Measurements from ENCODE around the gene NHS. TPM values are rescaled to one million over a fixed set of nuclear protein-coding genes. Genes with fewer than 3 reads are reported as not detected.

The NHS gene
- total and polyA plus RNA-seq, 5 donors = 0.61 to 1.7 (median 1.6) TPM

DNA sequence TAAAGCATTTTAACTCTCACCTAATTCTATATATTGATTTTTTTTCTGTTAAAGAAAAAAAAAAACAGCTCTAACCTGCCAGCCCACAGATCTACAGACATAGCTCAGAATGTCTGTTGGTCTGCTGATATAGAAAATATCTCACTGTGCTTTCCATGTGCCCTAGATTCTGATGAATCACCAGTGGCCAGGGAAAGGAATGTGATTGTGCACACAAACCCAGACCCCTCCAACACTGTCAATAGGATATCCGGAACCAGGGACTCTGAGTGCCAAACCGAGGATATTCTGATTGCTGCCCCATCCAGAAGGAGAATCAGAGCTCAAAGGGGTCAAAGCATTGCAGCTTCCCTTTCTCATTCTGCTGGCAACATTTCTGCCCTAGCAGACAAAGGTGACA is 350.2 kb downstream of the NHS start:
- intact Hi-C loops (cut with DNase I) = no loop called here
- Histone ChIP-seq H3K9me3 (ENCODE audit: control insufficient read depth, low read length) (no peaks in the 10 kb centered on the region), H3K4me3 (ENCODE audit: low read length) (no peak overlapping the region), H3K27ac (ENCODE audit: low read length) (no peak overlapping the region), H3K27me3 (ENCODE audit: control insufficient read depth, insufficient read depth) (no peaks in the 10 kb centered on the region), H3K4me1 (ENCODE audit: control insufficient read depth, insufficient read depth, low read length) (no peaks in the 10 kb centered on the region)
- 60% methylated on average over 2 of the region's 2 CpGs for WGBS
- ATAC-seq = no peak
- DNase-seq = no peak

GRCh38 chrX:17732138-17732783 is 357.3 kb downstream of the NHS start:
- intact Hi-C loops (cut with DNase I) = no loop called here
- Histone ChIP-seq H3K27ac (ENCODE audit: low read length) (no peak overlapping the region), H3K4me3 (ENCODE audit: low read length) (no peak overlapping the region), H3K27me3 (ENCODE audit: control insufficient read depth, insufficient read depth) (no peaks in the 10 kb centered on the region), H3K9me3 (ENCODE audit: control insufficient read depth, low read length) (no peaks in the 10 kb centered on the region), H3K4me1 (ENCODE audit: control insufficient read depth, insufficient read depth, low read length) (no peaks in the 10 kb centered on the region)
- 83% methylated on average over 16 of the region's 16 CpGs for WGBS
- DNase-seq (no peak), ATAC-seq (no peak)

GRCh38 chrX:17735406-17735805 is 360.4 kb downstream of the NHS start:
- no peak for DNase-seq
- no peaks in the 10 kb centered on the region for H3K27me3 ChIP-seq (ENCODE audit: control insufficient read depth, insufficient read depth)
- no peak overlapping the region for H3K27ac ChIP-seq (ENCODE audit: low read length)
- no peak overlapping the region for H3K4me3 ChIP-seq (ENCODE audit: low read length)
- whole genome bisulfite sequencing = 45% methylated on average over 5 of the region's 5 CpGs
- no peaks in the 10 kb centered on the region for H3K4me1 ChIP-seq (ENCODE audit: control insufficient read depth, insufficient read depth, low read length)
- no peak for ATAC-seq
- intact Hi-C loops (cut with DNase I) = no loop called here
- H3K9me3 ChIP-seq (ENCODE audit: control insufficient read depth, low read length) = no peaks in the 10 kb centered on the region

GRCh38 chrX:17736478-17736855 is 361.5 kb downstream of the NHS start:
- Histone ChIP-seq H3K27ac (ENCODE audit: low read length) (peak overlapping the region; percentile 85), H3K9me3 (ENCODE audit: control insufficient read depth, low read length) (no peaks in the 10 kb centered on the region), H3K4me3 (ENCODE audit: low read length) (peak overlapping the region; percentile 58), H3K4me1 (ENCODE audit: control insufficient read depth, insufficient read depth, low read length) (no peaks in the 10 kb centered on the region), H3K27me3 (ENCODE audit: control insufficient read depth, insufficient read depth) (no peaks in the 10 kb centered on the region)
- DNase-seq (no peak), ATAC-seq (no peak)
- WGBS = 60% methylated on average over 5 of the region's 5 CpGs
- intact Hi-C loops (cut with DNase I) = no loop called here

GRCh38 chrX:17736856-17737709 is 362.1 kb downstream of the NHS start, which contains the start of gene SCML1:
SCML1 (plus strand) TSS chrX:17737493; CDS start chrX:17744187, 6,694 bp downstream.
- ATAC-seq (peak; percentile 98 to 99), DNase-seq (peak; percentile 97 to 99 (median 99))
- Histone ChIP-seq H3K9me3 (ENCODE audit: control insufficient read depth, low read length) (no peaks in the 10 kb centered on the region), H3K27ac (ENCODE audit: low read length) (peak within 1 kb of the TSS; percentile 89), H3K27me3 (ENCODE audit: control insufficient read depth, insufficient read depth) (no peaks in the 10 kb centered on the region), H3K4me3 (ENCODE audit: low read length) (peak within 1 kb of the TSS; percentile 87), H3K4me1 (ENCODE audit: control insufficient read depth, insufficient read depth, low read length) (no peaks in the 10 kb centered on the region)
- intact Hi-C loops (cut with DNase I) = no loop called here
- under 1% methylated on average over 58 of the region's 67 CpGs for WGBS

DNA sequence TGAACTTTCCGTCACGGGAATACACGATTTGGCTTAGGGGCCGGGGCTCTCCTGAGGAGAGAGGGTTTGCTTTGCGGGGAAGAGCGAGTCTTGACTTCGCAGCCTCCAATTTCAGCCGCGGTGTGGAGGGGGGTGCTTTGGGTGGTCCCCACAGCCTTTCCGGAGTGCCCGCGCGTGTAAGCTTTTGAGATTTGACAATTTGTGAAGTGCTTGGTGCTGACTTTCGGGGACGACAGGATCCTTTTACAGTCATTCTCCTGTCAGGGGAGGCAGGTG is 362.6 kb downstream of the NHS start:
- no peak for DNase-seq
- WGBS = under 1% methylated on average over 15 of the region's 15 CpGs
- H3K9me3 ChIP-seq (ENCODE audit: control insufficient read depth, low read length) = no peaks in the 10 kb centered on the region
- no peaks in the 10 kb centered on the region for H3K4me1 ChIP-seq (ENCODE audit: control insufficient read depth, insufficient read depth, low read length)
- H3K27me3 ChIP-seq (ENCODE audit: control insufficient read depth, insufficient read depth) = no peaks in the 10 kb centered on the region
- H3K27ac ChIP-seq (ENCODE audit: low read length) = peak overlapping the region; percentile 89
- ATAC-seq = no peak
- intact Hi-C loops (cut with DNase I) = no loop called here
- peak overlapping the region; percentile 87 for H3K4me3 ChIP-seq (ENCODE audit: low read length)

GRCh38 chrX:17737986-17738713 is 363.1 kb downstream of the NHS start:
- Histone ChIP-seq H3K27ac (ENCODE audit: low read length) (peak overlapping the region; percentile 89), H3K4me3 (ENCODE audit: low read length) (peak overlapping the region; percentile 87), H3K9me3 (ENCODE audit: control insufficient read depth, low read length) (no peaks in the 10 kb centered on the region), H3K27me3 (ENCODE audit: control insufficient read depth, insufficient read depth) (no peaks in the 10 kb centered on the region), H3K4me1 (ENCODE audit: control insufficient read depth, insufficient read depth, low read length) (no peaks in the 10 kb centered on the region)
- DNase-seq (peak; percentile 32 to 58 (median 55)), ATAC-seq (peak; percentile 21 to 47)
- 2% methylated on average over 45 of the region's 45 CpGs for WGBS
- intact Hi-C loops (cut with DNase I) = no loop called here

DNA sequence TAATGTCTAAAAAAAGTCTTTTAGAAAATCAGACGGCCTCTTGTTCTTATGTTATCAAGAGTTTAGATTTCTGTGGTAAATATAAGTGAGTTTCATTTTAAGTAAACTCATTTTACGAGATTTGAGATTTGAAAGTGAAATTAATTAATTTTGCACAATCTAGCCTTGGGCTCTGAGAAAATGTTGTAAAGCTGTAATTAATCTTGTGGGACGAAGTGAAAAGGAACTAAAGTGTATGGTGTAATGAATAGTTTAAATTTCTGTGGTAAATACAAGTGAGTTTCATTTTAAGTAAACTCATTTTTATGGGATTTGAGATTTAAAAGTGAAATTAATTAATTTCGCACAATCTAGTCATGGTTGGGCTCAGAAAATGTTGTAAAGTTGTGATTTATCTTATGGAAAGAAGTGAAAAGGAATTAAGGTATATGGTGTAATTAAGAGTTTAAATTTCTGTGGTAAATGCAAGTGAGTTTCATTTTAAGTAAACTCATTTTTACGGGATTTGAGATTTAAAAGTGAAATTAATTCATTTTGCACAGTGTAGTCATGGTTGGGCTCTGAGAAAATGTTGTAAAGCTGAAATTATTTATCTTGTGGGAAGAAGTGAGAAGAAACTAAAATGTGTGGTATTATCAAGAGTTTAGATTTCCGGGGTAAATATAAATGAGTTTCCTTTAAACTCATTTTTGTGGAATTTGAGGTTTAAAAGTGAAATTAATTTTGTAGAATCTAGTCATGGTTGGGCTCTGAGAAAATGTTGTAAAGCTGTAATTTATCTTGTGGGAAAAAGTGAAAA is 363.9 kb downstream of the NHS start:
- no peaks in the 10 kb centered on the region for H3K9me3 ChIP-seq (ENCODE audit: control insufficient read depth, low read length)
- H3K4me3 ChIP-seq (ENCODE audit: low read length) = peak overlapping the region; percentile 87
- no peaks in the 10 kb centered on the region for H3K4me1 ChIP-seq (ENCODE audit: control insufficient read depth, insufficient read depth, low read length)
- no peak for DNase-seq
- WGBS = 46% methylated on average over 6 of the region's 6 CpGs
- no peaks in the 10 kb centered on the region for H3K27me3 ChIP-seq (ENCODE audit: control insufficient read depth, insufficient read depth)
- H3K27ac ChIP-seq (ENCODE audit: low read length) = no peak overlapping the region
- no peak for ATAC-seq
- intact Hi-C loops (cut with DNase I) = no loop called here

GRCh38 chrX:17740137-17741122 is 365.4 kb downstream of the NHS start:
- H3K4me3 ChIP-seq (ENCODE audit: low read length) = no peak overlapping the region
- no peaks in the 10 kb centered on the region for H3K9me3 ChIP-seq (ENCODE audit: control insufficient read depth, low read length)
- no peaks in the 10 kb centered on the region for H3K27me3 ChIP-seq (ENCODE audit: control insufficient read depth, insufficient read depth)
- WGBS = 84% methylated on average over 11 of the region's 11 CpGs
- ATAC-seq (no peak), DNase-seq (no peak)
- no peaks in the 10 kb centered on the region for H3K4me1 ChIP-seq (ENCODE audit: control insufficient read depth, insufficient read depth, low read length)
- intact Hi-C loops (cut with DNase I) = no loop called here
- H3K27ac ChIP-seq (ENCODE audit: low read length) = no peak overlapping the region

DNA sequence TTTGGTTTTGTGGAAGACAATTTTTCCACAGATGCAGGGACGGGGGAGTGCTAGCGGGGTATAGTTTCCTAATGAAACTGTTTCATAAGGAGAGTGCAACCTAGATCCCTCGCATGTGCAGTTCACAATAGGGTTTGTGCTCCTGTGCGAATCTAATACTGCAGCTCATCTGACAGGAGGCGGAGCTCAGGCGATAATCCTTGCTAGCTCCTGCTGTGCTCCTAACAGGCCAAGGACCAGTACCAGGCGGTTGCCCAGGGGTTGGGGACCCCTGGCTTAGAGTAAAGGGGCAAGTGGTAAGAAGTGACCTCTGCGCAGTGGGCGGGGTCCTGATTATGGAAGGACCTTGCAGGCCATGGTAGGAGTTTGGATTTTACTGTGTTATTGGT is 366.1 kb downstream of the NHS start:
- no peak for DNase-seq
- no peaks in the 10 kb centered on the region for H3K27me3 ChIP-seq (ENCODE audit: control insufficient read depth, insufficient read depth)
- ATAC-seq = no peak
- intact Hi-C loops (cut with DNase I) = no loop called here
- no peaks in the 10 kb centered on the region for H3K9me3 ChIP-seq (ENCODE audit: control insufficient read depth, low read length)
- H3K27ac ChIP-seq (ENCODE audit: low read length) = no peak overlapping the region
- 81% methylated on average over 9 of the region's 9 CpGs for WGBS
- no peak overlapping the region for H3K4me3 ChIP-seq (ENCODE audit: low read length)
- H3K4me1 ChIP-seq (ENCODE audit: control insufficient read depth, insufficient read depth, low read length) = no peaks in the 10 kb centered on the region
